Measurements from ENCODE around the gene MORF4L1.
"Not testable (repeated sequence)": the region's sequence is repeated elsewhere in the genome, so short reads cannot be mapped to it uniquely, and the experiment has no call there.

Gene MORF4L1

GRCh38 chr15:78859971-78860719 is 12.5 kb upstream of the MORF4L1 start:
- DNase-seq = peak; percentile 83

- DNase-seq = not testable (repeated sequence)
Observed at GRCh38 chr15:78865585-78865984, 7.1 kb upstream of the MORF4L1 start.

- not testable (repeated sequence) for DNase-seq
Observed at GRCh38 chr15:78866031-78866430, 6.7 kb upstream of the MORF4L1 start.

- no peak for DNase-seq
Observed at GRCh38 chr15:78866803-78867202, 5.9 kb upstream of the MORF4L1 start.

- DNase-seq = no peak
Observed at GRCh38 chr15:78868366-78868765, 4.3 kb upstream of the MORF4L1 start.

GRCh38 chr15:78871483-78872127 is 1.1 kb upstream of the MORF4L1 start:
- DNase-seq = not testable (repeated sequence)

GRCh38 chr15:78872972-78873792 is 492 bp downstream of the MORF4L1 start:
- DNase-seq = peak; percentile 93

- no peak for DNase-seq
Observed at GRCh38 chr15:78873793-78874765, 1.4 kb downstream of the MORF4L1 start.

GRCh38 chr15:78875107-78875914 is 2.6 kb downstream of the MORF4L1 start:
- DNase-seq = no peak

- DNase-seq = not testable (repeated sequence)
Observed at GRCh38 chr15:78876954-78877353, 4.3 kb downstream of the MORF4L1 start.

GRCh38 chr15:78878356-78878755 is 5.7 kb downstream of the MORF4L1 start:
- no peak for DNase-seq

GRCh38 chr15:78879517-78880241 is 7.0 kb downstream of the MORF4L1 start:
- no peak for DNase-seq

- DNase-seq = no peak
Observed at GRCh38 chr15:78880242-78880533, 7.5 kb downstream of the MORF4L1 start.

- no peak for DNase-seq
Observed at GRCh38 chr15:78880813-78881212, 8.1 kb downstream of the MORF4L1 start.

- DNase-seq = no peak
Observed at GRCh38 chr15:78881681-78882080, 9.0 kb downstream of the MORF4L1 start.

- DNase-seq = no peak
Observed at GRCh38 chr15:78889000-78889399, 16.3 kb downstream of the MORF4L1 start.

- DNase-seq = no peak
Observed at GRCh38 chr15:78893538-78893937, 20.8 kb downstream of the MORF4L1 start.

- no peak for DNase-seq
Observed at GRCh38 chr15:78895471-78895870, 22.8 kb downstream of the MORF4L1 start.

- DNase-seq = no peak
Observed at GRCh38 chr15:78898540-78898939, 25.9 kb downstream of the MORF4L1 start.

- not testable (repeated sequence) for DNase-seq
Observed at GRCh38 chr15:78900819-78901533, 28.3 kb downstream of the MORF4L1 start.

Data from femur (tissue), 1 donor.